Esophagus muscularis mucosa (tissue), 4 donors: Measurements from ENCODE around the gene FRZB. TPM values are rescaled to one million over a fixed set of nuclear protein-coding genes. Genes with fewer than 3 reads are reported as not detected.

Experiments used
- DNase-seq: peaks from one replicate; pipeline ENCODE4 v3.0.0-alpha.2; 2017; ENCODE audit errors: extremely low spot score
- H3K27ac ChIP-seq, 4 donors: fragments of 200-600 bp; sonication (generic); replicated peaks in 1 of 4; 1 replicate in 3 of 4; 2 replicates in 1 of 4; pipeline ENCODE4 v1.5.1; 2016 to 2019; ENCODE audit warnings: mild to moderate bottlenecking in 1 of 4
- H3K27me3 ChIP-seq, 4 donors: fragments of 200-600 bp; sonication (generic); one replicate each; pipeline versions ENCODE4 v1.5.1 to v1.6.0; 2016 to 2019
- H3K36me3 ChIP-seq, 4 donors: fragments of 200-600 bp; sonication (generic); one replicate each; pipeline ENCODE4 v1.5.1; 2016 to 2019
- H3K4me1 ChIP-seq, 4 donors: fragments of 200-600 bp; sonication (generic); one replicate each; pipeline ENCODE4 v1.5.1; 2016 to 2019
- H3K4me3 ChIP-seq, 4 donors: fragments of 200-600 bp; sonication (generic); 1 replicate in 2 of 4; 2 replicates in 2 of 4; pipeline ENCODE4 v1.5.1; 2016 to 2019; ENCODE audit warnings: mild to moderate bottlenecking in 4 of 4, moderate library complexity in 1 of 4
- H3K9me3 ChIP-seq, 4 donors: fragments of 200-600 bp; sonication (generic); 1 replicate in 3 of 4; 2 replicates in 1 of 4; pipeline ENCODE4 v1.5.1; 2016 to 2019
- EP300 ChIP-seq: sonication (generic); formaldehyde crosslinking; IDR thresholded peaks from one replicate; pipeline ENCODE4 v1.6.1; 2017; ENCODE audit warnings: antibody characterized with exemption
- POLR2A ChIP-seq: fragments of 450-650 bp; IDR thresholded peaks from one replicate; pipeline ENCODE4 v1.6.1; 2017; ENCODE audit warnings: antibody characterized with exemption, moderate library complexity, mild to moderate bottlenecking, low read depth
- POLR2AphosphoS5 ChIP-seq, 2 donors: sonication (generic); formaldehyde crosslinking; IDR thresholded peaks; one replicate each; pipeline ENCODE4 v1.6.1; 2017; ENCODE audit warnings: antibody characterized with exemption in 2 of 2
- WGBS: methylation state at CpG from one replicate; pipeline ENCODE4 v1.1.5; 2018; 5-methylcytosine and 5-hydroxymethylcytosine counted together
- intact Hi-C: fragments of 100-400 bp; cut with DNase I; formaldehyde crosslinking; loops from one replicate; pipeline ENCODE4 v1.15.1; 2023
- total RNA-seq, 4 donors: library from RNA; depleted of rRNA; stranded (reverse); fragments of >200 nt; gene quantifications; one replicate each; pipeline versions ENCODE4 v1.1.0 to v1.2.1, GENCODE V29; 2016
- TF ChIP-seq, protein P1 (sequence below), 3 experiments: fragments of 200-600 bp in 2 of 3; fragments of 450-650 bp in 1 of 3; sonication (generic) in 2 of 3; IDR thresholded peaks; one replicate each; pipeline ENCODE4 v1.5.1; 2017 to 2019; ENCODE audit warnings: antibody characterized with exemption in 3 of 3, mild to moderate bottlenecking in 2 of 3, moderate library complexity in 1 of 3

Gene FRZB
- total RNA-seq, 4 donors from 2014 or later: 10.1 to 46.9 (median 13.1) TPM

- H3K4me3 ChIP-seq: no peak overlapping the region
- H3K9me3 ChIP-seq: no peaks in the 10 kb centered on the region
- H3K27ac ChIP-seq: no peak overlapping the region
- H3K36me3 ChIP-seq: no peaks in the 10 kb centered on the region
- WGBS: 58% methylated on average over 1 of the region's 1 CpG
- peaks cover 0 to 7% (median 2%) of the 10 kb centered on the region in 4 donors for H3K4me1 ChIP-seq
- intact Hi-C loops: no loop called here
- no peak for DNase-seq
- no peak for TF ChIP-seq POLR2A
- H3K27me3 ChIP-seq: no peaks in the 10 kb centered on the region
Measured at GRCh38 chr2:182834293-182834692, 32.1 kb downstream of the FRZB start.

DNA sequence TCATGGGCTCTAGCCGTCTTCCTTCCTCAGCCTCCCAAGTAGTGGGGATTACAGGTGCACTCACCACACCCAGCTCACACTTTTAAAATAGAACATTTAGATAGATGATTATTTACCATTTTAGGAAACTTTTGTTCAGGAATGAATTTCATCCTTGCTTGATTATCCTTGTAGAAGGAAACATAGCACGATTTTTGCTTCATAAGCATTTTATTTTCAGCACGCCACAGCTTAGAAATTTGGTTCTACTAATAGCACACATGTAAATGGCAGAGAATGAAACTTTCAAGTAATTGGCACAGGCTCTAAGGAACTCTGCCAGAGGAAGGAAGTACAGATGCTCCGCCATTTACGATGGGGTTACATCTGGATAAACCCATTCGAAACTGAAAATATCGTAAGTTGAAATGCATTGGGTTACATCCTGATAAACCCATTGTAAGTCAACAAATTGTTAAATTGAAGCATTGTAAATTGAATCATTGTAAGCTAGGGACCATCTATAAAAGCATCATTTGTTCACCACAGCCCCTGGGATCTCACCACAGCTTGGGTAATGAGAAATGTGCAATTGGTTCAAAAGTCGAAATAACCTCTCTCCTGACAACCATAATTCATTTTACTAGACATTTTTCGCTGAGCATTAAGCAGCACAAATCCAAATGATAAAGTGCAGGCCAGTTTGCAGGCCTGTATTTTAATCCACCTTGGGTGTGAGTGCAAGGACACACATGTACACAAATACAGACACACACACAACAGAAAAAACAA, 33.2 kb downstream of the FRZB start:
- H3K4me1 ChIP-seq: peaks cover 0 to 10% (median 3%) of the 10 kb centered on the region in 4 donors
- no peaks in the 10 kb centered on the region for H3K36me3 ChIP-seq
- intact Hi-C loops: no loop called here
- no peak overlapping the region for H3K4me3 ChIP-seq
- H3K27ac ChIP-seq: no peak overlapping the region
- WGBS: 79% methylated on average over 9 of the region's 9 CpGs
- DNase-seq: no peak
- H3K9me3 ChIP-seq: no peaks in the 10 kb centered on the region
- no peak for TF ChIP-seq POLR2AphosphoS5 (IDR thresholded peaks at IDR 0.05)
- no peak for TF ChIP-seq EP300
- TF ChIP-seq POLR2A: no peak
- TF ChIP-seq, protein P1, sequence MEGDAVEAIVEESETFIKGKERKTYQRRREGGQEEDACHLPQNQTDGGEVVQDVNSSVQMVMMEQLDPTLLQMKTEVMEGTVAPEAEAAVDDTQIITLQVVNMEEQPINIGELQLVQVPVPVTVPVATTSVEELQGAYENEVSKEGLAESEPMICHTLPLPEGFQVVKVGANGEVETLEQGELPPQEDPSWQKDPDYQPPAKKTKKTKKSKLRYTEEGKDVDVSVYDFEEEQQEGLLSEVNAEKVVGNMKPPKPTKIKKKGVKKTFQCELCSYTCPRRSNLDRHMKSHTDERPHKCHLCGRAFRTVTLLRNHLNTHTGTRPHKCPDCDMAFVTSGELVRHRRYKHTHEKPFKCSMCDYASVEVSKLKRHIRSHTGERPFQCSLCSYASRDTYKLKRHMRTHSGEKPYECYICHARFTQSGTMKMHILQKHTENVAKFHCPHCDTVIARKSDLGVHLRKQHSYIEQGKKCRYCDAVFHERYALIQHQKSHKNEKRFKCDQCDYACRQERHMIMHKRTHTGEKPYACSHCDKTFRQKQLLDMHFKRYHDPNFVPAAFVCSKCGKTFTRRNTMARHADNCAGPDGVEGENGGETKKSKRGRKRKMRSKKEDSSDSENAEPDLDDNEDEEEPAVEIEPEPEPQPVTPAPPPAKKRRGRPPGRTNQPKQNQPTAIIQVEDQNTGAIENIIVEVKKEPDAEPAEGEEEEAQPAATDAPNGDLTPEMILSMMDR (IDR thresholded peaks at IDR 0.05): no peak
- H3K27me3 ChIP-seq: no peaks in the 10 kb centered on the region

- WGBS: 77% methylated on average over 3 of the region's 3 CpGs
- no peaks in the 10 kb centered on the region for H3K36me3 ChIP-seq
- TF ChIP-seq POLR2A (no peak), EP300 (no peak), POLR2AphosphoS5 (IDR thresholded peaks at IDR 0.05) (no peak)
- TF ChIP-seq, protein P1 (IDR thresholded peaks at IDR 0.05): no peak
- peaks cover 0 to 23% (median 17%) of the 10 kb centered on the region in 4 donors for H3K4me1 ChIP-seq
- DNase-seq: no peak
- intact Hi-C loops: no loop called here
- no peaks in the 10 kb centered on the region for H3K9me3 ChIP-seq
- no peaks in the 10 kb centered on the region for H3K27me3 ChIP-seq
- no peak overlapping the region for H3K27ac ChIP-seq
- no peak overlapping the region for H3K4me3 ChIP-seq
Measured at GRCh38 chr2:182831921-182832320, 34.5 kb downstream of the FRZB start.

GRCh38 chr2:182831101-182831500, 35.3 kb downstream of the FRZB start:
- TF ChIP-seq POLR2AphosphoS5 (IDR thresholded peaks at IDR 0.05) (no peak), POLR2A (no peak), EP300 (no peak)
- TF ChIP-seq, protein P1 (IDR thresholded peaks at IDR 0.05): no peak
- DNase-seq: no peak
- peaks cover 0 to 26% (median 21%) of the 10 kb centered on the region in 4 donors for H3K4me1 ChIP-seq
- intact Hi-C loops: no loop called here
- no peak overlapping the region for H3K4me3 ChIP-seq
- H3K27me3 ChIP-seq: no peaks in the 10 kb centered on the region
- no peaks in the 10 kb centered on the region for H3K9me3 ChIP-seq
- no peaks in the 10 kb centered on the region for H3K36me3 ChIP-seq
- H3K27ac ChIP-seq: no peak overlapping the region

DNA sequence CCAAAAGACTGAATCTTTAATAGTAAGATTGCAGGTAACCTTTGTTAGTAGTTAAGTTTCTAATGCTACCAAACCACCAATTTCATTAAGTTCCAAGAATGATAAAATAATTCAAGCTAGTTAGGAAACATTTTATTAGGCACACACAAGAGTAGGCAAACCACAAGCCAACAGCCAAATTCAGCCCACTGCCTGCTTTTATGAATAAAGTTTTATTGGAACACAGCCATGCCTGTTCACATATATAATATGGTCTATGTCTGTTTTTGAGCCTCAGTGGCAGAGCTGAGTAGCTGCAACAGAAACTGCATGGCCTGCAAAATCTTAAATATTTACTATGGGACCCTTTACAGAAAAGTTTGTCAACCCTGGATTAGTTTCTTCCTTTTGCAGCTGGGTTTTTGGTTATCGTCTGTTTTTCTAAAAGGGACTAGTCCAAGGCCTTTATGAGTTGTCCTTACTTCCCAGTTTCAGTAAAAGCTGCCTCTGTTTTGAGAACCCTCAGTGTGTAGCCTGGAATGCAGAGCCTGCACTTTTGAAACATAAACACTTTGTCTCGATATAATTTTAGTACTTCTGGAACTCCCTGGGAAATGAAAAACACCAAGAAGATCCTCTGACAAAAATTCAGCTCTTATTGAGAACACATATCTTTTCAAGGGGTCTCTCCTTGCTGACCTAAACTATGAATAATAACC, 39.1 kb downstream of the FRZB start:
- Histone ChIP-seq H3K27me3 (no peaks in the 10 kb centered on the region), H3K4me3 (no peak overlapping the region), H3K27ac (peak overlapping the region; percentile 42 to 54 (median 50)), H3K4me1 (peaks cover 0 to 28% (median 25%) of the 10 kb centered on the region in 4 donors), H3K36me3 (no peaks in the 10 kb centered on the region), H3K9me3 (no peaks in the 10 kb centered on the region)
- 19% methylated on average over 2 of the region's 2 CpGs for WGBS
- intact Hi-C loops: no loop called here
- DNase-seq: no peak
- TF ChIP-seq, protein P1 (IDR thresholded peaks at IDR 0.05): no peak
- no peak for TF ChIP-seq POLR2AphosphoS5 (IDR thresholded peaks at IDR 0.05)
- TF ChIP-seq EP300: no peak
- no peak for TF ChIP-seq POLR2A
